GM18502 (cell line): ENCODE results near the gene VTI1B.
A peak's percentile ranks its signal among the peaks of the same experiment; 100 is the strongest.
"Not testable (repeated sequence)": the region's sequence is repeated elsewhere in the genome, so short reads cannot be mapped to it uniquely, and the experiment has no call there.

Experiments used
- ATAC-seq: cut with Tn5 transposase; IDR thresholded peaks from one replicate; pipeline ENCODE4 v1.9.1; 2021; ENCODE audit warnings: mild to moderate bottlenecking; ENCODE audit not compliant: unreplicated experiment, poor library complexity

VTI1B gene

DNA sequence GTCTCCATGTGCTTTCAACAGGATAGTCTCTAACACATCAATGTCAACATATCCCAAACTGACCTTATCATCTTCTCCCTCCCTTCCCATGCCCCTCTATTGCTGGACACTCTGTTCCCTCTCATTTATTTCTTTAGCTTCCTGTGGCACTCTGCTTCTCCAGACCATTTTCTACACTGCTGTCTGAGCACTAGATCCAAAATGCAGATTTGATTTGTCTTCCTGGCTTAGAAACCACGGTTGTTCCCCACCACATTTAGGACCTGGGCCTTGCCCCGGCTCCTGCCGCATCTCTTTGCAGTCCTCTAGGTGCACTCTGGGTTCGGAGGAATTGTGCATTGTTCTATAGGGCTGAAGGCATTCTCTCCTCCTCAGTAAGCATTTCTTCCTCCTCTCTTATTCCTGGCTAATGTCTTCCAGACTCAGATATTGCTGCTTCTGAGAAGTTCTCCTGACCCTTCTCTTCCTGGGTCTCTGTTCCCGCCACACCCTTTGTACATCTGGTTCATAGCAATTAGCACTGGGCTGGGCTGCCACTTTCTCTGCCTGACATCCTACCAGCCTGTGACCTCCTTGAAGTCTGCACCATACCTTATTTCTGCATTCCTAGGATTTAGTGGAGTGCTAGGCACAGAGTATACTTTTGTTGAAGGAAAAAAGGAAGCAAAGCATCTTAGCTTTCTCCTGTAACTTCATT lies 40.8 kb downstream of the VTI1B start:
- ATAC-seq = no peak

GRCh38 chr14:67630938-67631337 lies 43.5 kb downstream of the VTI1B start:
- no peak for ATAC-seq

- no peak for ATAC-seq
These were observed 44.2 kb downstream of the VTI1B start for GRCh38 chr14:67630186-67630585.

GRCh38 chr14:67627519-67627918 lies 46.9 kb downstream of the VTI1B start:
- no peak for ATAC-seq

DNA sequence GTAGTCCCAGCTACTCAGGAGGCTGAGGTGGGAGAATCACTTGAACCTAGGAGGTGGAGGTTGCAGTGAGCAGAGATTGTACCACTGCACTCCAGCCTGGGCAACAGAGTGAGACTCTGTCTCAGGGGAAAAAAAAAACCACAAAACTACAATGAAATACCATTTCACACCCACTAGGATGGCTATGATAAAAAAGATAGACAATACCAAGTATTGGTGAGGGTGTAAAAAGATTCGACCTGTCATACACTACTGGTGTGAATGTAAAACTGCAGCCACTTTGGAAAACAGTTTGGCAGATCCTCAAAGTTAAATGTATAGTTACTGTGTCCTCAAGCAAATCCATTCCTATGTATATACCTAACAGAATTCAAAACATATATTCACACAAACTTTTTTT lies 48.3 kb downstream of the VTI1B start:
- not testable (repeated sequence) for ATAC-seq

- ATAC-seq = no peak
These were observed 51.3 kb downstream of the VTI1B start for GRCh38 chr14:67623114-67623513.

DNA sequence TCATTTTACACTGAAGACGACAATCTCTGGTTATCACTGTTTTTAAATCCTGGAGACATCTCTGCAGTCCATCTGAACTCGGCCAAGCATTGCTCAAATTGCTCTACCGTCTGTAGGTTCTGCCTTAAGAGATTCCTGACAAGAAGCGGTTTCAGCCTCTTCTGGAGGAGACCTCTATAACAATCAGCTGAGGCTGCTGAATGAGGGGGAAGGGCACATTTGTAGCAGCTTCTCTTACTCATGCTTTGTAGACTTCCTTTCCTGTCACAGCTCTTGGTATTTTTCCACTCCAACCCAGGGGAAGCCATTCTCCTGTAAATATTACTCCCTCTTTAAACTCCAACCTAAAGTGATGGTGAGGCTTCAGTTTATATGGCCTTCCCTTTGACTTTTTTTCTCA lies 51.8 kb downstream of the VTI1B start:
- ATAC-seq = no peak

- ATAC-seq = no peak
These were observed 54.1 kb downstream of the VTI1B start for GRCh38 chr14:67620217-67620785.

GRCh38 chr14:67619446-67620216 lies 54.8 kb downstream of the VTI1B start, which contains the start of gene ARG2:
TSS of gene ARG2 (plus strand) at chr14:67619920. CDS start at chr14:67619978, 58 bp downstream.
- ATAC-seq = peak; percentile 95

- no peak for ATAC-seq
These were observed 55.8 kb downstream of the VTI1B start for GRCh38 chr14:67618617-67619063.

- ATAC-seq = no peak
These were observed 63.9 kb downstream of the VTI1B start for GRCh38 chr14:67610491-67610890.

- no peak for ATAC-seq
These were observed 64.7 kb downstream of the VTI1B start for GRCh38 chr14:67609642-67610310.

GRCh38 chr14:67607646-67608045 lies 66.8 kb downstream of the VTI1B start:
- no peak for ATAC-seq

DNA sequence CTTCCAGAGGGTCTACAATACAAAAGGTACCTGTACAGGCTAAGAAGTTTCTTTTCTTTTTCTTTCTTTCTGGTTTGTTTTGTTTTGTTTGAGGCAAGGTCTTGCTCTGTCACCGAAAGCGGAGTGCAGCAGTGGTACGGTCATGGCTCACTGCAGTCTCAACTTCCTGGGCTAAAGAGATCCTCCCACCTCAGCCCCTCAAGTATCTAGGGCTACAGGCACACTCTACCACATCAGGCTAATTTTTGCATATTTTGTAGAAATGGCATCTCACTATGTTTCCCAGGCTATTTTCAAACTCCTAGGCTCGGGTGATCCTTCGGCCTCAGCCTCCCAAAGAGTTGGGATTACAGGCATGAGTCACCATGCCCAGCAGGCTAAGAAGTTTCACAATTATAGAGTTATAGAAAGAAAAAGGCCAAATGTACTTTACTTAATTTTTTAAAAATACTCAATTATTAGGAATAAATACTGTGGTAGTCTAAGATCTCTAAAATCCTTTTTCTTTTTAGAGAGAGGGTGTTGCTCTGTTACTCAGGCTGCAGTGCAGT lies 71.4 kb downstream of the VTI1B start:
- peak; percentile 71 for ATAC-seq

GRCh38 chr14:67602076-67602475 lies 72.4 kb downstream of the VTI1B start:
- ATAC-seq = no peak

GRCh38 chr14:67600562-67600974 lies 73.9 kb downstream of the VTI1B start:
- not testable (repeated sequence) for ATAC-seq

DNA sequence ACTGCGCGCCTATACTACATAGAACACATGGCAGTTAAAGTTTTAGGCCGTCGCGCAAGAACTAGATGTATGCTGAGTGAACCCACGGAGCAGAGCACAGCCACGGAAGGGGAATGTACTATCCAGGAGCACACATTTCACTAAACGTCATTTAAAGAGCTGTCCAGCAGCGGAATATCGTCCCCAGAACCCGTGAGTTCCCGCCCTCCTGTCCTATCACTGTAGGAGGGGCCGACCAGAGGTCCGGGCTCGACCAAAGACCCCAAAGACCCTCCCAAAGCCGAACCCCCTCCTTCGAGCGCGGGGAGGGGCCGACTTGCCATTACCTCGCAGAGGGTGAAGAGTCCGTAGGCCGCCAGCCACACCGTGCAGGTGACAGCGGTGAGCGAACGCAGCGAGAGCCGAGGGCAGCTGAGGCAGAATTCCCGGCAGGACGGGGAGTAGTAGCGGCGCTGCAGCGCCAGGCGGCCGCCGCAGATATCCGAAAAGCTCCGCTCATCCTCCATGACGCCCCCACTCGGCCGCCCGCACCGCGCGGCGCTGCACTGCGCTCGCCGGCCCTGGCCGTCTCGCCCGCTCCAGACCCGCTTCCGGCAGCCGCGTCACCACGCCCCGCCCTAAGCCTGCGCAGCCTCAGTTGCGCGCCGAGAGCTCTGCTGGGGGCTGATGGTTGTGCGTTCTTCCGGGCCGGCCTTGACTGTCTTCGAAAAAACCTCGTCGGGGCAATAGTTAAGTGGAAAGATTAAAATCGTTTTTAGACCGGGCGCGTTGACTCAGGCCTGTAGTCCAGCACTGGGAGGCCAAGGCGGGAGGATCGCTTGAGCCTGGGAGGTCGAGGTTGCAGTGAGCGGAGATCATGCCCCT lies 74.5 kb downstream of the VTI1B start, which contains the start of gene PIGH:
Gene PIGH (minus strand): TSS at position 571 of the 864 bp plus-strand sequence. CDS start 65 bp downstream, at position 506.
- peak; percentile 93 for ATAC-seq
